Body of pancreas (tissue), 4 donors: ENCODE measurements around the gene C1orf87.

Experiments used
- CTCF ChIP-seq, 7 experiments: fragments of 450-650 bp in 4 of 7; fragments of 200-600 bp in 3 of 7; sonication (generic) in 3 of 7; IDR thresholded peaks; one replicate each; pipeline ENCODE4 v1.5.1; 2016 to 2019; ENCODE audit warnings: antibody characterized with exemption in 7 of 7
- POLR2A ChIP-seq, 3 donors: fragments of 450-650 bp; IDR thresholded peaks; one replicate each; pipeline ENCODE4 v1.6.1; 2016; ENCODE audit warnings: antibody characterized with exemption in 3 of 3, mild to moderate bottlenecking in 2 of 3

DNA sequence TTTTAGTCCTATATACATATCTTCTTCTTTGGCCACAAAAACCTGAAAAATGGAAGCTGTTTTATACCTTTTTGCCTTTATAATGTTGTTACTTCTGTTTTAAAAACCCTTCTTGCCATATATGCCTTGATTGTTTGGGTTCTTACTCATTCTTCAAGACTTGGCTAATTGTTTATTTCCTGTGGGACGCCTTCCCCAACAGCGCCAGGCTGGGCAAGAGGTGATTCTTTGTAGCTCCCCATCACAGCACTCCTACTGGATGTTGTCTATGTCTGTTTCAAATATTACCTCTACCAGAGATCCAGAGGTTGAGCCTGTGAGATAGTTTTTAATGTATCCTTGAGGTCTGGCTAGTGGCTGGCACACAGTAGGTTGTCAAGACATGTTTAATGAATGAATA lies 73.8 kb downstream of the C1orf87 start:
- TF ChIP-seq POLR2A (IDR thresholded peaks at IDR 0.05), result no peak
- no peak for TF ChIP-seq CTCF (IDR thresholded peaks at IDR 0.05)
